Measurements from ENCODE around the gene CD200R1. TPM values are rescaled to one million over a fixed set of nuclear protein-coding genes. Genes with fewer than 3 reads are reported as not detected.

The CD200R1 gene
- total RNA-seq, 3 donors from 2014 or later (not counting 1 experiment from before 2014, with no cell fraction given), result 0.38 to 25.8 (median 1.7) TPM

DNA sequence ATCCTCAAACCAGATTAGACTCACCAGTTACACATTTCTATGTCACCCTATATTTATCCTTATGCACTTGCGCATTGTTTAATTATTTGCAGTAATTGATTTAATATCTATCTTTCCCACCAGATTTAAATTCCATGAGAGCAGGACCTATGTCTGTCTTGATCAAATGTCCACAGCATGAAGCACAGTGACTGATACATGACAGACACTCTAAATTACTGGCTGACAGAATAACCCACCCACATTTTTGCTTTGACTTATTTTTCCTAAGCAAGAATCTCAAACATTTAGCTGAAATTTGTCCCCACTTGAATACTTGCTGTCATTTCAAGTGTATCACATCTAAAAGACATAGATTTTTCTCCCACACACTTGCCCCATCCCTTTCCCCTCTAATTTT is 7.5 kb downstream of the CD200R1 start:
- Mint-ChIP-seq H3K9me3 (peaks cover 3% of the 10 kb centered on the region in 2 donors), H3K27ac (no peak overlapping the region), H3K36me3 (peaks cover 15% of the 10 kb centered on the region), H3K4me1 (no peaks in the 10 kb centered on the region), H3K4me3 (no peak overlapping the region), H3K27me3 (ENCODE audit: low read depth in 2 of 2) (peaks cover 8 to 14% of the 10 kb centered on the region in 2 donors)
- ATAC-seq (no peak), DNase-seq (no peak)
- H3K27me3 ChIP-seq (ENCODE audit: control insufficient read depth, insufficient read depth, low read length), result no peaks in the 10 kb centered on the region
- WGBS (ENCODE audit: insufficient coverage), result 80% methylated on average over 1 of the region's 1 CpG
- TF ChIP-seq, protein P1, sequence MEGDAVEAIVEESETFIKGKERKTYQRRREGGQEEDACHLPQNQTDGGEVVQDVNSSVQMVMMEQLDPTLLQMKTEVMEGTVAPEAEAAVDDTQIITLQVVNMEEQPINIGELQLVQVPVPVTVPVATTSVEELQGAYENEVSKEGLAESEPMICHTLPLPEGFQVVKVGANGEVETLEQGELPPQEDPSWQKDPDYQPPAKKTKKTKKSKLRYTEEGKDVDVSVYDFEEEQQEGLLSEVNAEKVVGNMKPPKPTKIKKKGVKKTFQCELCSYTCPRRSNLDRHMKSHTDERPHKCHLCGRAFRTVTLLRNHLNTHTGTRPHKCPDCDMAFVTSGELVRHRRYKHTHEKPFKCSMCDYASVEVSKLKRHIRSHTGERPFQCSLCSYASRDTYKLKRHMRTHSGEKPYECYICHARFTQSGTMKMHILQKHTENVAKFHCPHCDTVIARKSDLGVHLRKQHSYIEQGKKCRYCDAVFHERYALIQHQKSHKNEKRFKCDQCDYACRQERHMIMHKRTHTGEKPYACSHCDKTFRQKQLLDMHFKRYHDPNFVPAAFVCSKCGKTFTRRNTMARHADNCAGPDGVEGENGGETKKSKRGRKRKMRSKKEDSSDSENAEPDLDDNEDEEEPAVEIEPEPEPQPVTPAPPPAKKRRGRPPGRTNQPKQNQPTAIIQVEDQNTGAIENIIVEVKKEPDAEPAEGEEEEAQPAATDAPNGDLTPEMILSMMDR (IDR thresholded peaks at IDR 0.05), result no peak
- H3K9me3 ChIP-seq (ENCODE audit: control insufficient read depth, insufficient read depth, low read length), result peaks cover 8% of the 10 kb centered on the region
- no peak overlapping the region for H3K4me3 ChIP-seq (ENCODE audit: low read length)
- no peaks in the 10 kb centered on the region for H3K36me3 ChIP-seq (ENCODE audit: control insufficient read depth, insufficient read depth, low read length)
- no peaks in the 10 kb centered on the region for H3K4me1 ChIP-seq (ENCODE audit: control insufficient read depth, insufficient read depth, low read length)
- intact Hi-C loops (cut with micrococcal nuclease), result no loop called here
- peak overlapping the region; percentile 14 for H3K27ac ChIP-seq (ENCODE audit: low read length)

DNA sequence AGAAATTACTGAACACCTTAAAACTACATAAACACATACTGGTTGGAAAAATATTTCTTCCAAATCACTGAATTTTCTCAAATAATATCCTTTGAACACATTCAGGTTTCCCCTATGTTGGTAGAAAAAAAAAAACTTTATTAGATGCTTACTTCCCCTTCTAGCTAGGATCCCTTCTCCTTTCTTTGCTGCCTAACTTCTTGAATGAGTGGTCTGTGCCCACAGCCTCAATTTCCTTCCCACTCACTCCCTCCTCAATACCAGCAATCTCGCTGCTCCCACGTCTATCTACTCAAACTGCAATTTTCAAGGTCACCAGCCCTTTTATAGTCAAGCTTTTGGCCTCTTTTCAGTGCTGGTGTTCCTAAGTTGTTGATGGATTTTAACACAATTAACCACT is 8.3 kb downstream of the CD200R1 start:
- Histone ChIP-seq H3K27ac (ENCODE audit: low read length) (no peak overlapping the region), H3K4me3 (ENCODE audit: low read length) (no peak overlapping the region), H3K36me3 (ENCODE audit: control insufficient read depth, insufficient read depth, low read length) (no peaks in the 10 kb centered on the region), H3K9me3 (ENCODE audit: control insufficient read depth, insufficient read depth, low read length) (peaks cover 8% of the 10 kb centered on the region), H3K27me3 (ENCODE audit: control insufficient read depth, insufficient read depth, low read length) (no peaks in the 10 kb centered on the region), H3K4me1 (ENCODE audit: control insufficient read depth, insufficient read depth, low read length) (no peaks in the 10 kb centered on the region)
- Mint-ChIP-seq H3K36me3 (peaks cover 15% of the 10 kb centered on the region), H3K27ac (no peak overlapping the region), H3K4me3 (no peak overlapping the region), H3K9me3 (peaks cover 3% of the 10 kb centered on the region in 2 donors), H3K27me3 (ENCODE audit: low read depth in 2 of 2) (peaks cover 8 to 11% of the 10 kb centered on the region in 2 donors), H3K4me1 (no peaks in the 10 kb centered on the region)
- WGBS (ENCODE audit: insufficient coverage), result 36% methylated on average over 2 of the region's 2 CpGs
- TF ChIP-seq, protein P1 (IDR thresholded peaks at IDR 0.05), result no peak
- intact Hi-C loops (cut with micrococcal nuclease), result no loop called here
- DNase-seq (no peak), ATAC-seq (no peak)

DNA sequence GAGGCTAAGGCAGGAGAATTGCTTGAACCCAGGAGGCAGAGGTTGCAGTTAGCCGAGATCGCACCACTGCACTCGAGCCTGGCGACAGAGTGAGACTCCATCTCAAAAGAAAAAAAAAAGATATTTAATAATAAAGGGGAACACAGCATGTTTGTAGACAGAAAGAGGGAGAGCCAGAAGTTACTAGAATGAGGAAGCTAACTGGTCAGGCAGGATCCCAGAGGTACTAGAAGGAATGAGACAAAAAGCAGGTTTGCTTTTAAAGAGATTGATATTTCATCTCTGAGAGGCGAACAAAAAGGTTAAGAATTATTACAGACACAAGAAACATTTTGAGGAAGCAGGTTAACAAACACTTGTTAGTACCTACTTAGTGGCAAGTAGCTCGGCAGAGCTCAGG is 9.2 kb downstream of the CD200R1 start:
- peaks cover 15% of the 10 kb centered on the region for H3K36me3 Mint-ChIP-seq
- H3K4me1 ChIP-seq (ENCODE audit: control insufficient read depth, insufficient read depth, low read length), result no peaks in the 10 kb centered on the region
- no peak overlapping the region for H3K4me3 Mint-ChIP-seq
- peaks cover 3% of the 10 kb centered on the region in 2 donors for H3K9me3 Mint-ChIP-seq
- no peak overlapping the region for H3K4me3 ChIP-seq (ENCODE audit: low read length)
- DNase-seq (no peak), ATAC-seq (no peak)
- H3K4me1 Mint-ChIP-seq, result no peaks in the 10 kb centered on the region
- peaks cover 8 to 11% of the 10 kb centered on the region in 2 donors for H3K27me3 Mint-ChIP-seq (ENCODE audit: low read depth in 2 of 2)
- intact Hi-C loops (cut with micrococcal nuclease), result no loop called here
- TF ChIP-seq, protein P1 (IDR thresholded peaks at IDR 0.05), result no peak
- H3K27ac Mint-ChIP-seq, result no peak overlapping the region
- no peaks in the 10 kb centered on the region for H3K36me3 ChIP-seq (ENCODE audit: control insufficient read depth, insufficient read depth, low read length)
- H3K27me3 ChIP-seq (ENCODE audit: control insufficient read depth, insufficient read depth, low read length), result no peaks in the 10 kb centered on the region
- no peak overlapping the region for H3K27ac ChIP-seq (ENCODE audit: low read length)
- 85% methylated on average over 4 of the region's 6 CpGs for WGBS (ENCODE audit: insufficient coverage)
- H3K9me3 ChIP-seq (ENCODE audit: control insufficient read depth, insufficient read depth, low read length), result peaks cover 8% of the 10 kb centered on the region

DNA sequence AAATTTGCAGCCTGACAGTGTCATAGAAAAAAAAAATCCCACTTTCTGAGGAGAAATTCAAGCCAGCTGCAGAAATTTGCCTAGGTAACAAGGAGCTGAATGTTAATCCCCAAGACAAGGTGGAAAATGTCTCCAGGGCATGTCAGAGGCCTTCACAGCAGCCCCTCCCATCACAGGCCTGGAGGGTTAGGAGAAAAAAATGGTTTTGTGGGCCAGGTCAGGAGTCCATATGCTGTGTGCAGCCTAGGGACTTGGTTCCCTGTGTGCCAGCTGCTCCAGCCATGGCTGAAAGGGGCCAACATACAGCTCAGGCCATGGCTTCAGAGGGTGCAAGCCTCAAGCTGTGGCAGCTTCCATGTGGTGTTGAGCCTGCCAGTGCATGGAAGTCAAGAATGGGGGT is 11.2 kb downstream of the CD200R1 start:
- ATAC-seq (no peak), DNase-seq (no peak)
- TF ChIP-seq, protein P1 (IDR thresholded peaks at IDR 0.05), result no peak
- no peak overlapping the region for H3K27ac ChIP-seq (ENCODE audit: low read length)
- Mint-ChIP-seq H3K27ac (no peak overlapping the region), H3K4me3 (no peak overlapping the region), H3K27me3 (ENCODE audit: low read depth in 2 of 2) (peaks cover 8 to 11% of the 10 kb centered on the region in 2 donors), H3K9me3 (peaks cover 3% of the 10 kb centered on the region in 2 donors), H3K36me3 (peaks cover 15% of the 10 kb centered on the region), H3K4me1 (no peaks in the 10 kb centered on the region)
- H3K4me3 ChIP-seq (ENCODE audit: low read length), result no peak overlapping the region
- H3K27me3 ChIP-seq (ENCODE audit: control insufficient read depth, insufficient read depth, low read length), result no peaks in the 10 kb centered on the region
- no peaks in the 10 kb centered on the region for H3K36me3 ChIP-seq (ENCODE audit: control insufficient read depth, insufficient read depth, low read length)
- intact Hi-C loops (cut with micrococcal nuclease), result no loop called here
- H3K9me3 ChIP-seq (ENCODE audit: control insufficient read depth, insufficient read depth, low read length), result peaks cover 8% of the 10 kb centered on the region
- no peaks in the 10 kb centered on the region for H3K4me1 ChIP-seq (ENCODE audit: control insufficient read depth, insufficient read depth, low read length)
